Liver (tissue), 3 donors: Measurements from ENCODE around the gene CDKL1.

Experiments used
- GABPA ChIP-seq, 2 donors: IDR thresholded peaks in 1 of 2; conservative IDR thresholded peaks in 1 of 2; 2 replicates each; pipeline ENCODE4 v1.6.1; 2016; ENCODE audit warnings: antibody characterized with exemption in 2 of 2, mild to moderate bottlenecking in 1 of 2, moderate library complexity in 1 of 2
- RAD21 ChIP-seq, 2 donors: IDR thresholded peaks; 2 replicates each; pipeline ENCODE4 v1.6.1; 2016; ENCODE audit warnings: antibody characterized with exemption in 2 of 2, mild to moderate bottlenecking in 2 of 2
- SP1 ChIP-seq: IDR thresholded peaks from 2 replicates; pipeline ENCODE4 v1.6.1; 2018; ENCODE audit warnings: antibody characterized with exemption, mild to moderate bottlenecking
- TF ChIP-seq, protein P1 (sequence below): fragments of 150-350 bp; IDR thresholded peaks from 2 replicates; pipeline ENCODE4 v1.5.1; 2017; ENCODE audit warnings: improper control_type of control experiment, low read depth, low read length; ENCODE audit not compliant: missing input control
- TF ChIP-seq, protein P2 (sequence below): IDR thresholded peaks from 2 replicates; pipeline ENCODE4 v1.6.1; 2016; ENCODE audit warnings: antibody characterized with exemption
- donor health status: healthy.
- donor health status: healthy.

DNA sequence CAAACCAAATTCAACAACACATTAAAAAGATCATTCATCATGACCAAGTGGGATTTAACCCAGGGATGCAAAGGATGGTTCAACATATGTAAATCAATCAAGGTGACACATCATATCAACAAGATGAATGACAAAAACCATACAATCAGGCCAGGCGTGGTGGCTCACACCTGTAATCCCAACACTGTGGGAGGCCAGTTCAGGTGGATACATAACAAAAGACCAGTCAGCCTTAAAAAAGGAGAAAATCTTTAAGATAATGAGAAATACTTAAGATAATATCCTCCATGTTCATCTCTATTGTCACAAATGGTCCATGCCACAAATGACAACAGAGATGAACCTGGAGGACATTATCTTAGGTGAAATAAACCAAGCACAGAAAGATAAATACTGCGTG lies 97.1 kb downstream of the CDKL1 start:
- no peak for TF ChIP-seq RAD21 (IDR thresholded peaks at IDR 0.05)
- TF ChIP-seq, protein P1, sequence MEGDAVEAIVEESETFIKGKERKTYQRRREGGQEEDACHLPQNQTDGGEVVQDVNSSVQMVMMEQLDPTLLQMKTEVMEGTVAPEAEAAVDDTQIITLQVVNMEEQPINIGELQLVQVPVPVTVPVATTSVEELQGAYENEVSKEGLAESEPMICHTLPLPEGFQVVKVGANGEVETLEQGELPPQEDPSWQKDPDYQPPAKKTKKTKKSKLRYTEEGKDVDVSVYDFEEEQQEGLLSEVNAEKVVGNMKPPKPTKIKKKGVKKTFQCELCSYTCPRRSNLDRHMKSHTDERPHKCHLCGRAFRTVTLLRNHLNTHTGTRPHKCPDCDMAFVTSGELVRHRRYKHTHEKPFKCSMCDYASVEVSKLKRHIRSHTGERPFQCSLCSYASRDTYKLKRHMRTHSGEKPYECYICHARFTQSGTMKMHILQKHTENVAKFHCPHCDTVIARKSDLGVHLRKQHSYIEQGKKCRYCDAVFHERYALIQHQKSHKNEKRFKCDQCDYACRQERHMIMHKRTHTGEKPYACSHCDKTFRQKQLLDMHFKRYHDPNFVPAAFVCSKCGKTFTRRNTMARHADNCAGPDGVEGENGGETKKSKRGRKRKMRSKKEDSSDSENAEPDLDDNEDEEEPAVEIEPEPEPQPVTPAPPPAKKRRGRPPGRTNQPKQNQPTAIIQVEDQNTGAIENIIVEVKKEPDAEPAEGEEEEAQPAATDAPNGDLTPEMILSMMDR = no peak
- no peak for TF ChIP-seq SP1
- TF ChIP-seq, protein P2, sequence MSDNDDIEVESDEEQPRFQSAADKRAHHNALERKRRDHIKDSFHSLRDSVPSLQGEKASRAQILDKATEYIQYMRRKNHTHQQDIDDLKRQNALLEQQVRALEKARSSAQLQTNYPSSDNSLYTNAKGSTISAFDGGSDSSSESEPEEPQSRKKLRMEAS = no peak
- no peak for TF ChIP-seq GABPA (IDR thresholded peaks at IDR 0.05 in 1 of 2, conservative IDR thresholded peaks at IDR 0.05 in 1 of 2)
